D721Med (cell line): ENCODE data around the gene USF1.
A peak's percentile ranks its signal among the peaks of the same experiment; 100 is the strongest.

Source experiments
- DNase-seq: peaks from one replicate; pipeline ENCODE4 v3.0.0; 2011; ENCODE audit warnings: low spot score; ENCODE audit not compliant: insufficient read length
- FAIRE-seq: peaks from 2 replicates; lab custom pipeline; 2011; peaks lifted over from hg19 to GRCh38; lab: Jason Lieb, UNC
- TF ChIP-seq, protein P1 (sequence below): IDR thresholded peaks from 2 replicates; pipeline ENCODE4 v1.5.1; 2012; ENCODE audit warnings: mild to moderate bottlenecking, control low read depth; ENCODE audit not compliant: insufficient read depth; ENCODE audit errors: missing control alignments

USF1 gene

DNA sequence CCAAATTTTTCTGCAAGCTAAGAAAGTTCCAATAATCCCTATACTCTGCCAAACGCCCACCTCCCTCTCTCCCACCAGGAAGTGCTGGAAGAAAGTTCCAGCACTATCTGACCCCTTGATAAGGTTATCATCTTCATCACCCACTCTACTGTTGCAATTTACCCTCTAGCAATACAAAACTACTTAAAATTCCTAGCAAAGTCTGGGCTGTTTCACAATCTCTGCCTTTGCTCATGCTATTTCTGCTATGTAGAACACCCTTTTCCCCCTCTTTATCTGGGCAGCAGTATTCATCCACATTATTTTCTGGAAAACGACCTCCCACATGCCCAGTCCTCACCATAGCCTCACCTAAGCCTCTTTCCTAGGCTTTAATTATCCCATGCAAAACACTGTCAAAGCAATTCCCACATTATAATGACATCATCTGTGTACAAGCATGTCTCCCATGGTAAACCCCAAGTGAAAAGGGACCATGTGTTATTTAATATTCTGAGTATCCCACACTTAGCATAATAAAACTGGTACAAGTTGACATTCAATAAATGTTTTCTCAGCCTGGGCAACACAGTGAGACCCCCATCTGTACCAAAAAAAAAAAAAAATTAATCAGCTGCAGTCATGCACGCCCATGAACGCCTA lies 36.8 kb downstream of the USF1 start:
- FAIRE-seq = no peak
- TF ChIP-seq, protein P1, sequence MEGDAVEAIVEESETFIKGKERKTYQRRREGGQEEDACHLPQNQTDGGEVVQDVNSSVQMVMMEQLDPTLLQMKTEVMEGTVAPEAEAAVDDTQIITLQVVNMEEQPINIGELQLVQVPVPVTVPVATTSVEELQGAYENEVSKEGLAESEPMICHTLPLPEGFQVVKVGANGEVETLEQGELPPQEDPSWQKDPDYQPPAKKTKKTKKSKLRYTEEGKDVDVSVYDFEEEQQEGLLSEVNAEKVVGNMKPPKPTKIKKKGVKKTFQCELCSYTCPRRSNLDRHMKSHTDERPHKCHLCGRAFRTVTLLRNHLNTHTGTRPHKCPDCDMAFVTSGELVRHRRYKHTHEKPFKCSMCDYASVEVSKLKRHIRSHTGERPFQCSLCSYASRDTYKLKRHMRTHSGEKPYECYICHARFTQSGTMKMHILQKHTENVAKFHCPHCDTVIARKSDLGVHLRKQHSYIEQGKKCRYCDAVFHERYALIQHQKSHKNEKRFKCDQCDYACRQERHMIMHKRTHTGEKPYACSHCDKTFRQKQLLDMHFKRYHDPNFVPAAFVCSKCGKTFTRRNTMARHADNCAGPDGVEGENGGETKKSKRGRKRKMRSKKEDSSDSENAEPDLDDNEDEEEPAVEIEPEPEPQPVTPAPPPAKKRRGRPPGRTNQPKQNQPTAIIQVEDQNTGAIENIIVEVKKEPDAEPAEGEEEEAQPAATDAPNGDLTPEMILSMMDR = no peak
- DNase-seq = no peak

DNA sequence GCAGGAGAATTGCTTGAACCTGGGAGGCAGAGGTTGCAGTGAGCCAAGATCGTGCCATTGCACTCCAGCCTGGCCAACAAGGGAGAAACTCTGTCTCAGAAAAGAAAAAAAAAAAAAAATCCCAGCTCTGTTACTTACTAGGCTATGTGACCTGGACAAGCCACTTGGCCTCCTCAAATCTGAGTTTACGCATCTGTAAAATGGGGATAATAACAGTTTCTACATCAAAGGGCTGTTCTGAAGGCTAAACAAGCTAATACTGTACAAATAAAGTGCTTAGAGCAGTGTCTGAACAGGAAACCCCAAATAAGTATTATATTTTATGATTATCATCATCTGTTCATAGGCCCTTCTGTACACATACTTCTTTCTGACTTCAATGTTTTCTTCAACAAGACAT lies 38.4 kb downstream of the USF1 start:
- no peak for FAIRE-seq
- TF ChIP-seq, protein P1 = no peak
- no peak for DNase-seq

DNA sequence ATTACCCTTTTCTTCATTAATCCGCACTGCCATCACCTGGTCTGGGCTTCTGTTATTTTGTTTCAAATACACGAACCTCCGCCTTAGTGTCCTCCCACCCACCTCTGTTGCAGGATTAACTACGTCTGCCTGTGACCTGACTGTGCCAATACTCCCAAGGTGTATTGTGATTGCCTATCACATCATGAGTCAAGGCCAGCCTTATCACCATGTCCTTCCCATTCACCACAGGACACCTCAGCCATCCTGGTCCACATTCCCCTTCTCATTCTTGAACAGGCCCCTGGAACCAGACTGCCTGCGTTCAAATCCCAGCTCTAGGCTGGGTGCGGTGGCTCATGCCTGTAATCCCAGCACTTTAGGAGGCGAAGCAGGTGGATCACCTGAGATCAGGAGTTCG lies 39.2 kb downstream of the USF1 start:
- no peak for FAIRE-seq
- TF ChIP-seq, protein P1 = no peak
- no peak for DNase-seq

DNA sequence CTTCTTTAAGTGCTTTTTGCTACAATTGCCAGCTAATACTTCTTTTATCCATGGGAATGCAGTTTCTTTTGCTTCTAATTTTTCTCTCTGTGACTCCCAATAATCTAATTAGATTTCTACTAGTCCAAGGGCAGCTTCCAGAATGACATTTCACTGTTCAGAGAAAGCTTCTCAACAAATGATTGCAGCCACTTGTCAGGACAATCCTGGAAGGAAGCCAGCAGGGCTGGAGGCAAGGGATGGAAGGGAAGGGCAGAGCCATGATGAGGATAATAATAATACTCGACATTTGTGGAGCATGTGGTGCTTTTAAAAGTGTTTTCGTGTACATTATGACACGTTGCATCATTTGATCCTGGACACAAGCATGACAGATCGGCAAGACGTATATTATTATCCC lies 44.3 kb downstream of the USF1 start:
- TF ChIP-seq, protein P1 = no peak
- DNase-seq (no peak), FAIRE-seq (no peak)

DNA sequence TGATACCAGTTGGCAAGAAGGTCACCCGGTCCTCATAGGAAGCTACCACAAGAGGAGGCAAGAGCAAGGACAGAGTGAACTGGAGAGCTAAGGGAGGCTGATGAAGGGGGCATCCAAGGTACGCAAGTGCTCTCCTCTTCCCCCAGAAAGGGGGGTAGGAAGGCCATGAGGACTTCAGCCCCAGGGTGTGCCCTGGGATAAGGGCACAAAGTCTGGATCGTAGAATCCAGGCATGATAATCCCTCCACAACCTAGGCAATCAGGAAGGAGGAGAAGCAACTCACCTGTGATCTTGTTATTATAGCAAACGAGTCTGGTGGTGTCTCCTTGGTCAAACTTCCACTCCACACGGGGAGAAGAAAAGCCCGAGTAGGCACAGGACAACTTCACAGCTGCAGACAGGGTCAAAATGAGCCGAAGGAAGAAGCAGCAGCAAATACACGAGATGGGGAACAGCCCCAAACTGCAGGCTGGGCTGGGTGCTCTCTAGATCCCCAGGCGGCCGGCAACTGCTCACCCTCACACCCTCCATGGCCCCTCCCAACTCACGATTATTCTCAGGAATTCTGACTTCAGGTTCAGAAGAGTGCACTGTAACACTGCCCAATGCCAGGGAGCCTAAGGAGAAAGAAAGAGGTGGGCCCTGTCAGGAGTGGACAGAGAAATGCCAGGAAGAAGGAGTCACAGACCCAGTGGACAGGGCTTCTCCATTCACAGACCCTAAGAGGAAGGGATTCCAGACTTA lies 44.9 kb downstream of the USF1 start:
- DNase-seq (no peak), FAIRE-seq (no peak)
- TF ChIP-seq, protein P1 = no peak

DNA sequence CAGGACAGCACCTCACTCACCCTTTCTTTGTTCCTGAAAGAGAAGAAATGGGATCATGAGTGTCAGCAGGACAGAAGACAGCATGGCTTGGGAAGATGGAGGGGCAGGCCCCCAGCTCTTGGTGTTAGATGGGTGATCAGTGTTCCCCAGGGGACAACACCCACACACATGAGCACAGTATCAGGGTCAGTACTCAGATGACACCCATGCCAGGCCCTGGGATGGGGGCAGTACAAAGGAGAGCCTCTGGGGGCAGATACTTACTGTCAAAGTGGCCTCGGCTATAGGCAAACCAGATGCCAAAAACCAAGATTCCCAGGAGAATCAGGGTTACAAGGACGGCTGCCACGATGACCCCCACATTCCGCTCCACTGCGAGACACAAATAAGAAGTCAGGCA lies 46.4 kb downstream of the USF1 start:
- DNase-seq = no peak
- TF ChIP-seq, protein P1 = no peak
- FAIRE-seq = no peak

DNA sequence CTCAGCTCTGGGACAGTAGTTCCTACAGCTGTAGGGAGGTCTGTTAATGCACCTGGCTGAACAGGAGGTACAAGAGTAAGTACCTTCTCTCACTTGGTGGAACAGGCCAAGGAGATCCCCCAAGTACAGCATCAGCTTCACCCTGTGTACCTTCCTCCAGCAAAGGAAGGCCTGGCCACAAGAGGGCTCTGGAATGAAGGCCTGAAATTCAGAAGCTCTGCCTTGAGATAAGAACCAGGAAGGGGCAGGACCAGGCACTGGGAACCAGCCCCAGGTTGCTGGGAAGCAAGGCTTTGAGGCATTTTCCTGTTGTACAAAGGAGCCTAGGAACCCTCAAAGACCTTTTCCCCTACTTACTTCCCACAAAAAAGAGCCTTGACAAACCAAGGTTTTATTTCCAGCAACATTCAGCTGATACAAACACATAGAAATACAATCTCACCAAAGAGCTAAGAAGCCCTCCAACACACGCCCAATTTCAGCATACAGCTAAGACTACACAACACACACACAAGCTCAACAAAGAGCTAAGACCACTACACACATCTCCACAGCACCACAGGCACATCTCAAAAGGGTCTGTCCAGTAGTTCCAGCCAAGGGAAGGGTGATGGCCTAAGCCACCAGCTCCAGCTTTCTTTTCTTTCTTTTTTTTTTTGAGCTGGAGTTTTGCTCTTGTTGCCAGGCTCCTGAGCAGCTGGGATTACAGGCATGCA lies 48.3 kb downstream of the USF1 start:
- no peak for FAIRE-seq
- TF ChIP-seq, protein P1 = peak; percentile 54
- DNase-seq = no peak
